Measurements from ENCODE around the gene PDE7B.
"Not testable (repeated sequence)": the region's sequence is repeated elsewhere in the genome, so short reads cannot be mapped to it uniquely, and the experiment has no call there.

PDE7B gene

GRCh38 chr6:135842618-135843392, 8.7 kb upstream of the PDE7B start:
- no peak overlapping the region for H3K4me3 ChIP-seq (ENCODE audit: low read depth, low read length)

- H3K4me3 ChIP-seq (ENCODE audit: low read depth, low read length) = no peak overlapping the region
These were observed 619 bp upstream of the PDE7B start for GRCh38 chr6:135850882-135851281.

GRCh38 chr6:135852746-135853145, 1.2 kb downstream of the PDE7B start:
- H3K4me3 ChIP-seq (ENCODE audit: low read depth, low read length) = no peak overlapping the region

- H3K4me3 ChIP-seq (ENCODE audit: low read depth, low read length) = no peak overlapping the region
These were observed 1.7 kb downstream of the PDE7B start for GRCh38 chr6:135853227-135853626.

GRCh38 chr6:135853986-135854385, 2.5 kb downstream of the PDE7B start:
- H3K4me3 ChIP-seq (ENCODE audit: low read depth, low read length) = no peak overlapping the region

- no peak overlapping the region for H3K4me3 ChIP-seq (ENCODE audit: low read depth, low read length)
These were observed 3.3 kb downstream of the PDE7B start for GRCh38 chr6:135854799-135855198.

GRCh38 chr6:135858931-135859330, 7.4 kb downstream of the PDE7B start:
- H3K4me3 ChIP-seq (ENCODE audit: low read depth, low read length) = no peak overlapping the region

- H3K4me3 ChIP-seq (ENCODE audit: low read depth, low read length) = no peak overlapping the region
These were observed 8.9 kb downstream of the PDE7B start for GRCh38 chr6:135860361-135860760.

GRCh38 chr6:135861189-135861588, 9.7 kb downstream of the PDE7B start:
- H3K4me3 ChIP-seq (ENCODE audit: low read depth, low read length) = no peak overlapping the region

GRCh38 chr6:135864929-135865328, 13.4 kb downstream of the PDE7B start:
- not testable (repeated sequence) for H3K4me3 ChIP-seq (ENCODE audit: low read depth, low read length)

GRCh38 chr6:135866445-135867123, 15.1 kb downstream of the PDE7B start:
- no peak overlapping the region for H3K4me3 ChIP-seq (ENCODE audit: low read depth, low read length)

GRCh38 chr6:135867332-135867731, 15.8 kb downstream of the PDE7B start:
- no peak overlapping the region for H3K4me3 ChIP-seq (ENCODE audit: low read depth, low read length)

- H3K4me3 ChIP-seq (ENCODE audit: low read depth, low read length) = no peak overlapping the region
These were observed 18.4 kb downstream of the PDE7B start for GRCh38 chr6:135869857-135870256.

GRCh38 chr6:135870722-135871121, 19.2 kb downstream of the PDE7B start:
- no peak overlapping the region for H3K4me3 ChIP-seq (ENCODE audit: low read depth, low read length)

- H3K4me3 ChIP-seq (ENCODE audit: low read depth, low read length) = no peak overlapping the region
These were observed 19.8 kb downstream of the PDE7B start for GRCh38 chr6:135871296-135871695.

- H3K4me3 ChIP-seq (ENCODE audit: low read depth, low read length) = no peak overlapping the region
These were observed 20.4 kb downstream of the PDE7B start for GRCh38 chr6:135871878-135872277.

- H3K4me3 ChIP-seq (ENCODE audit: low read depth, low read length) = no peak overlapping the region
These were observed 23.9 kb downstream of the PDE7B start for GRCh38 chr6:135875446-135875845.

GRCh38 chr6:135876058-135876457, 24.6 kb downstream of the PDE7B start:
- H3K4me3 ChIP-seq (ENCODE audit: low read depth, low read length) = no peak overlapping the region

GRCh38 chr6:135877666-135878065, 26.2 kb downstream of the PDE7B start:
- H3K4me3 ChIP-seq (ENCODE audit: low read depth, low read length) = no peak overlapping the region

- no peak overlapping the region for H3K4me3 ChIP-seq (ENCODE audit: low read depth, low read length)
These were observed 28.8 kb downstream of the PDE7B start for GRCh38 chr6:135880066-135880972.

GRCh38 chr6:135883045-135883444, 31.5 kb downstream of the PDE7B start:
- no peak overlapping the region for H3K4me3 ChIP-seq (ENCODE audit: low read depth, low read length)

Data from iPS-11a (cell line).